Measurements from ENCODE around the gene DOCK10.

The DOCK10 gene

DNA sequence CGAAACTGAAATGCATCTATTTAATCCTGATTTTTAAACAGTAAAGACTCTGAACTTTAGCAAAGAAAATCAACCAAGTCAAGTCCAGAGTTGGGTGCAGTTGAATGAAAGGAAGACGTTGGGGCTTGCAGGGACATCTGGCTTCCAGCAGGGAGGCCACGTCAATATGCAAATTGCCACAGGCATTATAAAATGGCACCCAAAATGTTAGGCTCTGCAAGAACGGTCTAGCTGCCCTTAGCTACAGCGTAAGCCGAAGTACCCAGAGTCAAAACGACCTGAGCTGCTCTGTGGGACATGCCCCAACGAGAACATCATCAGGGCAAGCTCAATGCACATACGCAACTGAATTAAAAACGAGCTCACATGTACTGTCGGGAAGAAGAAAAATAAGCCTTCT lies 30.7 kb downstream of the DOCK10 start:
- no peak for DNase-seq (ENCODE audit: low read depth in 2 of 2)

DNA sequence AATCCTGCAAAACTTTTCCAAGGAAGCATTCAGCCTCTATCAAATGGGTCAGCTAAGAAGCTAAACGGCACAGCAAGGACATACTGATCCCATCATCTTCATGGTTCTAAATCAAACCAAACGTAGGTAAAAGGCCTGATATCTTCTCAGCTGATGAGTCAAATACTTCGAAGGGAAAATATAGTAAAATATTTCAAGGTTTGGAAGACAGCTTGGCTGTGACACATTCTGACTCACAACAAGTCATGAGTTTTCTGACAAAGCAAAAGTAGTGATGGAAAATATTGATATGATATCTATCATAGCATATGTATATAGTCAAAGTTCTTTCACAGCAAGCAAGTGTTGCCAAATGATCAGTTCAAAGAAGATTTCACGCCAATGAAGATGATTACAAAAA lies 31.5 kb downstream of the DOCK10 start:
- DNase-seq (ENCODE audit: low read depth in 2 of 2) = peak in 1 of 2 experiments; percentile 42

DNA sequence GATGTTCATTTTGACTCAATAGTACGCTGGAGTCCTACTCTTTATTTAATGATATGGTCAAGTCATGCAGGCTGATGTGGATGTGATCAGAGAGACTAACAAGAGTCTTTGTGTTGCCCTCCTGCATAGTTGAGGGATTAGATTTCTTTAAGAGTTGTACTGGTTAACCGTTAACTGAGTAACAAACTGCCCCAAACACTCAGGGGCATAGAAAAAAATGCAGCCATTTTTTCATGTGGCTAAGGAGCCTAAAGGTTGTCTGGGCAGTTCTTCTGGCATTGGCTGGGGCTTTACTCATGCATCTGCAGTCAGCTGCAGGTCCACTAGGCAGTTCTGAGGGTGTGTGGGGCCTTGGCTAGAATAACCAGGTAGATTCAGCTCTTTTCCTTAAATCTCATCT lies 32.5 kb downstream of the DOCK10 start:
- no peak for DNase-seq (ENCODE audit: low read depth in 2 of 2)

GRCh38 chr2:225008935-225009334 lies 33.3 kb downstream of the DOCK10 start:
- no peak for DNase-seq (ENCODE audit: low read depth in 2 of 2)

- DNase-seq (ENCODE audit: low read depth in 2 of 2) = no peak
These were observed 34.0 kb downstream of the DOCK10 start for GRCh38 chr2:225008179-225008856.

DNA sequence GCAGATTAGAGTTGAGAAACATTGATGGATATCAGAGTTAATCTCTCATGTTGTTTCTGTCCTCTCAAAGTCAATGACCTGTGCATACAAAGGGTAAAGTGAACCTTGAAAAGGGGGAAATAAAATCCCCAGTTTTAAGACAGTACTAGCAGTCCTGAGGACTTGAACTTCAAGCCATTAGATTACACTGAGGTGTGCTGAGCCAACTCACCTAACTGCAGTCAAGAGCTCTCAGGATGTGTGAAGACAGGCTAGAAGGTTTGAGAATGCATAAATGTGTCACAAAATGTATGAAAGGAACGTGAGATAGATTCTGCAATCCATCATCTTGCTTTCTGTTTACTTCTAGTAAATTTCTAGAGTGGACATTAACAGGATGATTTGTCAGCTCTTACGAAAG lies 35.5 kb downstream of the DOCK10 start:
- no peak for DNase-seq (ENCODE audit: low read depth in 2 of 2)

DNA sequence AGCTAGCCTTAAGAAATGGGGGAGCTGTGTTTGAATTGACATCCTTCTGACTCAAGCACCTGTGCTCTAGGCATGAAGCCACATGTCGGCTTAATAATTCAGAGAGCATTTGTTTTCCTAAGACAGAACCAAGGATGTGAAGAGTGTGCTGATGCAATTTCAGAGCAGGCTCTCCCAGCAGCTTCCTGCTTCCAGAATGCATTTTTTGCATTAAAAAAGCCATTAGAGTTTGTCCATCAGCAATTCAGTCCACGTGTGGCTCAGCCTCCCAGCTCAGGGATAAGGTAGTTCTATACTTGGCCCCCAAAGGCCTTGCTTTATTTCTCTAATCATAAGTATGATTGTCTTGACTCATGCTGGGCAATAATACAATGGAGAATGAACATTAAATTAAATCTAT lies 37.7 kb downstream of the DOCK10 start:
- peak in 1 of 2 experiments; percentile 46 for DNase-seq (ENCODE audit: low read depth in 2 of 2)

GRCh38 chr2:225002656-225003045 lies 39.6 kb downstream of the DOCK10 start:
- DNase-seq (ENCODE audit: low read depth in 2 of 2) = no peak

GRCh38 chr2:225002039-225002655 lies 40.1 kb downstream of the DOCK10 start:
- DNase-seq (ENCODE audit: low read depth in 2 of 2) = no peak

- DNase-seq (ENCODE audit: low read depth in 2 of 2) = no peak
These were observed 42.5 kb downstream of the DOCK10 start for GRCh38 chr2:224999754-225000153.

- no peak for DNase-seq (ENCODE audit: low read depth in 2 of 2)
These were observed 42.9 kb downstream of the DOCK10 start for GRCh38 chr2:224999321-224999720.

- no peak for DNase-seq (ENCODE audit: low read depth in 2 of 2)
These were observed 44.5 kb downstream of the DOCK10 start for GRCh38 chr2:224997802-224998201.

DNA sequence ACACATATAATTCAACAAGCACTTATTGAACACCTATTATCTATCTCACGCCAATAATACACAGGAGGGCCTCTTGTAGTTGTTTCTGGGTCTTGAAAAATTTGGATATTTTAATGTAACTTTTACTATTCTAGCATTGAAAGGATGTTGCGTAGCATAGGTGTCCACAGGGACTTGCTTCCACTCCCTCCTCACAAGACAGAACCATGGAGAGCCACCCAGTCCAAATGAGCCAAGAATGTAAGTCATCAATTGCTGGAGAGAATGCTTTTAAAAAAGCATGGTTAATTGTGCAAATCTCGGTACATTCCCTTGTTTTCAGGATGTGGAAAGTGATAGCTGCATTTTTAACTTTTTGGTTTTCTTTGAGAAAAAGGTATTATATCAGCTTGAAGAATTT lies 46.8 kb downstream of the DOCK10 start:
- DNase-seq (ENCODE audit: low read depth in 2 of 2) = no peak

DNA sequence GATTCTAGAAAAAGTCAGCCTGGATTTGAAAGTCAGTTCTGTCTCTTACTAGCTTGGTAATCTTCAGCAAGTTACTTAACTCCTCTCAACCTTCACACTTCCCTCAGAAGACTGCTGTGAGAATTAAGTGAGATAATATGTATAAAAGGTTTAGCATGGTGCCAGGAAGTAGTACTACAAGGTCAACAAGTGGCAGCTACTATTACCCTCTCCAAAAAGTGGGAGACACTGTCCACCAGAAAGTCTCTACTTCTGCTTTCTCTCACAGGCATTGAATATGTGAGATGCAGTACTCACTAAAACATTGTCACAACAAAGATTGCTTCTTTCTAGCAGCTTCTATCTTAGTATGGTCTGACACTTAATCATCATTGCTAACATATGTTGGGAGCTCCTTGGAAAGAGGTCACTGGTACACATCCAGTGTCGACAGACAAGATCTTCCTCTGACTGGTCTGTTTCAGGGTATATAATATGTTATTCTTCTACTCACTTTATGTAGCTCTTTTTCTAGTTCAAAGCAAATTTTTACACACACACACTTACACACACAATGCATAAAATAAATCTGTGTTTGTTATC lies 47.9 kb downstream of the DOCK10 start:
- DNase-seq (ENCODE audit: low read depth in 2 of 2) = no peak

DNA sequence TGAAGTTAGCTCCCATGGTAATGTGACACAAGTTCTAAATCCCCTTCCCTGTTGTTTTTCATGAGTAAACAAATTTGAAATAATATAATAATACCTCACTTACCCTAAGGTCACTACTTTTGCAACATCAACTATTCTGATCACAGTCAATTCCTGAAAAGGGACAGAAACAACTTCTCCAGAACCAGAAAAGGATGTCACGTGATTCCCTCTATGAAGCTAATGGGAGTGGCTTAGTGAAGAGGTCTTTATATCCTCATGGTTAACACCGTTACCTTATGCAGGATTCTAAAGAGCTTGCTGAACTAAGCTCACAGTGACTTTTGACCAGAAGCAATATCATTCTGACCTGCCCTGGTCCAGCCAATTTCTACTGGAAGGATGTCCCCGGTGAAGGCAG lies 51.6 kb downstream of the DOCK10 start:
- no peak for DNase-seq (ENCODE audit: low read depth in 2 of 2)

DNA sequence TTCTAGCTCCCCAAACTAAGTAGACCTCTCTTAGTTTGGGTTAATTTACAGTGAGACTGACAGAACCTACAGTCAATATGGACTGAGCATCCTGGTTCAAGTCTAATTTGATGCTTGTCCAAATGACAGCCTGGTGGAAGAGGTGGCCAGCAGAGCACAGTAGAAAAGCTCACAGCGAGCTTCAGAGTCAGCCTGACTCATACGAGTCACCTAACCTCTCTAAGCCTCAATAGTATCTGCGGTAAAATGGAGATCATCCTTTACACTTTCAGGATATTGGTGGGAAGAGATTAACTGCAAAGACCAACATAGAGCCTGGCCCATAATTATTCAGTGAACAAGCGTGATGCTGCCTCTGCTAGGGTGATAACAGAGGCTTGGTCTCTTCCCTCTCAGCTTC lies 54.5 kb downstream of the DOCK10 start:
- no peak for DNase-seq (ENCODE audit: low read depth in 2 of 2)

DNA sequence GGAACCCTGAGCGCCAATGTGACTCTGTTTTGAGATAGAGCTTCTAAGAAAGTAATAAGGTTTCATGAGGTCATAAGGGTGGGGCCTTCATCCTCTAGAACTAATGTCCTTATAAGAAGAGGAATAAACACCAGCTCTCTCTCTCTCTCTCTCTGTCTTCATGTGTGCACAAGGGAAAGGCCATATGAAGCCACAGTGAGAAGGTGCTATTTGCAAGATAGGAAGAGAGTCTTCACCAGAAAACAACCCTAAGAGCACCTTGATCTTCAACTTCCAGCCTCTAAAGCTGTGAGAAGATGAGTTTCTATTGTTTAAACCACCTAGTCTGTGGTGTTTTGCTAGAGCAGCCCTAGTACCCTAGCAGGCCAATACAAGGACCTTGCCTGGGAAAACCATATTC lies 55.8 kb downstream of the DOCK10 start:
- no peak for DNase-seq (ENCODE audit: low read depth in 2 of 2)

DNA sequence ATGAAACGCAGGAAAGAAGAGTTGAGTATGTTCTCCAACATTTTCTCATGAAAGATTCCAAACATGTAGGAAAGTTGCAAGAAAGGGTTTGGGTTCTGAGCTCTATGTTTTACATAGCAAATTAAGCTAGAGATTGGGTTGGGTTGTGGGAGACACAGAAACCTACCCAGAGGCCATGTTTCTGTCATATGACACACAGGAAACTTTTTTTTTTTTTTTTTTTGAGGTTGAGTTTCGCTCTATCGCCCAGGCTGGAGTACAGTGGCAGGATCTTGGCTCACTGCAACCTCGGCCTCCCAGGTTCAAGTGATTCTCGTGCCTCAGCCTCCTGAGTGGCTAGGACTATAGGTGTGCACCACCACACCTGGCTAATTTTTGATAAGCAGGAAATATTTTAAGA lies 57.6 kb downstream of the DOCK10 start:
- no peak for DNase-seq (ENCODE audit: low read depth in 2 of 2)

DNA sequence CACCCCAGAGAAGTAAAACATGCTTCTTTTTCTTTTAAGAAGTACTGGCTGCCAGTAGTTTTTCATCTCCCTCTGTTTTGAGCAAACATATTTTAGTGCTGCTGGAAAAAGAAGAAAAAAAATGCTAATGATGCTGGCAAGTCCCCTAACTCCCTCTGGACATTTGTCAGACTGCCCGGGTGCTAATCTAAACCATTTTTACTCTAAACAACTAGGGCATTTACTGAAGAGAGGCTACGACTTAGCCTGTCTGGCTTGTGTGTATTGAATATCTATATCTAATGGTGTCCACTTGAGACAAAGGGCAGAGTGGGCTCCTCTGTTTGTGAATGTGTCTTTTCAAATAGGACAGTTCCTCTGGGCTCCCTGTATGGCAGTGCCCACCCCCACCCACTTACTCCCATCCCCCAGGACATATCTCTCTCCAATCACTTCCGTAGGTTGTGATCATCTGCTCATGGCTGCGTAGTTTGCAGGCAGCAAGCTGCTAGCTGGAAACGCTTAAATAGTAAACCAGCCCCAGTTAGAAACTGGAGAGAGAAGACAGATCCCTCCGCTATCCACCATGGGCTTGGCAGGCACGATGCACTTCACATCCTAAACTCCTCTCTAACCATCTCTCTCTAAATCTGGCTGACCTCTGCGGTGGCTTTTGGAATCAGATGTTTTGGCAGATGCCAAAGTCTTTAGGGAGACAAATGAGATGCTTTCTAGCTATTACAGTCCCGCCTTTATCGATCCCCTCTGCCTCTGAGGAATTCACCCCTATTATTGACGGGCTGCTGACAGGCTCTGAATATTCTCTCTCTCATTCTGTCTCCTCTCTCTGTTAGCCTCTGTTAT lies 58.3 kb downstream of the DOCK10 start:
- peak; percentile 21 to 29 for DNase-seq (ENCODE audit: low read depth in 2 of 2)

- peak; percentile 86 to 87 for DNase-seq (ENCODE audit: low read depth in 2 of 2)
These were observed 59.2 kb downstream of the DOCK10 start for GRCh38 chr2:224982910-224983711.

GRCh38 chr2:224982226-224982625 lies 60.0 kb downstream of the DOCK10 start:
- no peak for DNase-seq (ENCODE audit: low read depth in 2 of 2)
